Mesendoderm (in vitro differentiated cells): ENCODE measurements around the gene HBEGF.

Experiments
- DNase-seq: peaks from one replicate; pipeline ENCODE4 v3.0.0; 2013
- H2AK5ac ChIP-seq: 2 replicates; pipeline ENCODE4 v1.6.1; 2013; ENCODE audit warnings: low read length, inconsistent platforms
- H2BK120ac ChIP-seq: 2 replicates; pipeline ENCODE4 v1.6.1; 2013; ENCODE audit warnings: low read depth, mild to moderate bottlenecking, low read length, moderate library complexity, mixed read lengths
- H2BK15ac ChIP-seq: replicated peaks from 2 replicates; pipeline ENCODE4 v1.6.1; 2013; ENCODE audit warnings: low read depth, mild to moderate bottlenecking, moderate library complexity
- H2BK5ac ChIP-seq: 2 replicates; pipeline ENCODE4 v1.6.1; 2013; ENCODE audit warnings: low read length, inconsistent platforms
- H3K18ac ChIP-seq: 2 replicates; pipeline ENCODE4 v1.6.1; 2013; ENCODE audit warnings: mild to moderate bottlenecking, low read length, mixed read lengths
- H3K23ac ChIP-seq: one replicate; pipeline ENCODE4 v1.6.1; 2013; ENCODE audit warnings: low read length
- H3K27ac ChIP-seq: 2 replicates; pipeline ENCODE4 v1.5.1; 2013; ENCODE audit warnings: low read depth, mild to moderate bottlenecking, inconsistent platforms, low read length, moderate library complexity
- H3K27me3 ChIP-seq: 2 replicates; pipeline ENCODE4 v1.6.1; 2013; ENCODE audit warnings: low read length, control low read depth, mild to moderate bottlenecking, inconsistent platforms; ENCODE audit not compliant: insufficient read depth, poor library complexity
- H3K36me3 ChIP-seq: 2 replicates; pipeline ENCODE4 v1.6.1; 2013; ENCODE audit warnings: low read length, inconsistent platforms; ENCODE audit not compliant: control insufficient read depth, insufficient read depth
- H3K4ac ChIP-seq: one replicate; pipeline ENCODE4 v1.6.1; 2013; ENCODE audit warnings: low read depth, mild to moderate bottlenecking, low read length, moderate library complexity
- H3K4me1 ChIP-seq: 2 replicates; pipeline ENCODE4 v1.6.1; 2013; ENCODE audit warnings: low read depth, low read length, inconsistent platforms; ENCODE audit not compliant: control insufficient read depth
- H3K4me2 ChIP-seq: 2 replicates; pipeline ENCODE4 v1.6.1; 2013; ENCODE audit warnings: low read length
- H3K4me3 ChIP-seq: 2 replicates; pipeline ENCODE4 v1.5.1; 2013; ENCODE audit warnings: mild to moderate bottlenecking, low read length
- H3K56ac ChIP-seq: one replicate; pipeline ENCODE4 v1.6.1; 2013; ENCODE audit warnings: low read length
- H3K79me1 ChIP-seq: 2 replicates; pipeline ENCODE4 v1.6.1; 2013; ENCODE audit warnings: low read length, inconsistent platforms
- H3K79me2 ChIP-seq: 2 replicates; pipeline ENCODE4 v1.6.1; 2013; ENCODE audit warnings: mild to moderate bottlenecking, low read length; ENCODE audit not compliant: control insufficient read depth, insufficient read depth
- H3K9ac ChIP-seq: 2 replicates; pipeline ENCODE4 v1.6.1; 2013; ENCODE audit warnings: low read length, inconsistent platforms
- H4K5ac ChIP-seq: one replicate; pipeline ENCODE4 v1.6.1; 2013; ENCODE audit warnings: low read length
- H4K8ac ChIP-seq: one replicate; pipeline ENCODE4 v1.6.1; 2013; ENCODE audit warnings: low read depth, mild to moderate bottlenecking, control low read depth, low read length, moderate library complexity
- WGBS: extraction: QIAGEN DNeasy Blood & Tissue Kit; methylation state at CpG from one replicate; pipeline ENCODE4 v1.1.7; 2013; ENCODE audit warnings: low lambda C conversion rate, missing lambda C conversion rate; ENCODE audit not compliant: insufficient coverage; ENCODE audit errors: extremely low coverage; 5-methylcytosine and 5-hydroxymethylcytosine counted together

The HBEGF gene

DNA sequence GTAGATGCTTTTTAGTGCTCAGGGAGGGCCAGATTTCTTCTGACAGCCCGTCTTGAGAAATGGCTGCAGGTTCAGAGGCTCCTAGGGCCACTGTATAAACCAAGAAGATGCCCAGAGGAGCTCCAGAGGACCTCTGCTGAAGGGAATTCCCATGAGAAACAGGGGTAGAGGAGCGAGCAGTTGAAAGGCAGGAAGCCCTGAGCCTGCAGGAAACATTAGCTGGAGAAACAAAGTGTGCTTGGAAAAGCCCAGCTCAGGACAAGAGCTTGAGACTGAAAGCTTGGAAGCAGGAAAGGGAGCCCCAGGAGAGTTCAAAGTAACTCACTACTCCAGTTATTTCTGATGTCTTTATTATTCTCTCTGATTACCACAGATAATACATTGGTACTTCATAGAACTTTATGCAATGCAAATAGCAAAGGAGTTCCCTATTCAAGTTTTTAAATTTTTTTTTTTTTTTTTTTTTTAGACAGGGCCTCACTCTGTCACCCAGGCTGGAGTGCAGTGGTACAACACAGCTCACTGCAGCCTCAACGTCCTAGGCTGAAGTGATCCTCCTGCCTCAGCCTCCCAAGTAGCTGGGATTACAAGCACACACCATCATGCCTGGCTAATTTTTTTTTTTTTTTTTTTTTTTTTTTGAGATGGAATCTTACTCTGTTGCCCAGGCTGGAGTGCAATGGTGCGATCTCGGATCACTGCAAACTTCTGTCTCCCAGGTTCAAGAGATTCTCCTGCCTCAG, 16.5 kb downstream of the HBEGF start:
- no peak overlapping the region for H3K18ac ChIP-seq
- H2AK5ac ChIP-seq, result no peak overlapping the region
- H3K36me3 ChIP-seq, result no peaks in the 10 kb centered on the region
- H3K4me3 ChIP-seq, result no peak overlapping the region
- no peak overlapping the region for H3K9ac ChIP-seq
- no peak overlapping the region for H3K4me2 ChIP-seq
- no peaks in the 10 kb centered on the region for H3K79me2 ChIP-seq
- H4K5ac ChIP-seq, result no peak overlapping the region
- no peaks in the 10 kb centered on the region for H3K79me1 ChIP-seq
- no peak overlapping the region for H3K23ac ChIP-seq
- no peak overlapping the region for H2BK120ac ChIP-seq
- no peak overlapping the region for H3K4ac ChIP-seq
- H3K4me1 ChIP-seq, result peaks cover 2% of the 10 kb centered on the region
- WGBS, result no CpG with 5 or more reads among the region's 5 CpGs
- no peaks in the 10 kb centered on the region for H3K27me3 ChIP-seq
- H2BK5ac ChIP-seq, result no peak overlapping the region
- no peak overlapping the region for H3K56ac ChIP-seq
- no peak overlapping the region for H4K8ac ChIP-seq
- no peak overlapping the region for H3K27ac ChIP-seq
- no peak for DNase-seq
- no peak overlapping the region for H2BK15ac ChIP-seq

DNA sequence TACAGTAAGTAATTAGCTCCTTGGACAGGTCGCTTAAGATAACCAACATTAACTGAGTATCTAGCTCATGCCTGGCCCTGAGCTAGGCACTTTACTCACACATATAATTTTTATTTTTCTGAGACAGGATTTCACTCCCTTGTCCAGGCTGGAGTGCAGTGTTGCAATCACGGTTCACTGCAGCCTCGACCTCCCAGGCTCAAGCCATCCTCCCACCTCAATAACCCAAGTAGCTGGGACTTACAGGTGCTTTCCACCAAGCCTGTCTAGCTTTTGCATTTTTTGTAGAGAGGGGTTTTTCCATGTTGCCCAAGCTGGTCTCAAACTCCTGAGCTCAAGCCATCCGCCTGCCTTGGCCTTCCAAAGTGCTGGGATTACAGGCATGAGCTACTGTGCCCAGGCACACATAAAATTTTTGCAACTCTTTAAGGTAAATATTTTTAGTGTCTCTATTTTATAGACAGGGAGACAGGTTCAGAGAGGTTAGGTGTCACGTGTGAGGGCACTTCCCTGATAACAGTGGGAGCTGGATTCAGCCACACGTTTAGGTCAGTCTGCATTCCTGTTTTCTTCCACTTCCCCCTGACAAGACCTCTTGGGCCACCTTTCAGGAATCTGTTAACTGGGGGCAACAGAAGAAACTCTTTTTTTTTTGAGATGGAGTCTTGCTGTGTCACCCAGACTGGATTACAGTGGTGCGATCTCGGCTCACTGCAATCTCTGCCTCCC, 18.2 kb downstream of the HBEGF start:
- Histone ChIP-seq H3K27ac (no peak overlapping the region), H3K4me3 (no peak overlapping the region), H3K4ac (no peak overlapping the region), H3K79me1 (no peaks in the 10 kb centered on the region), H3K4me1 (peaks cover 9% of the 10 kb centered on the region), H3K56ac (no peak overlapping the region), H3K4me2 (no peak overlapping the region), H3K9ac (no peak overlapping the region), H3K23ac (no peak overlapping the region), H2BK5ac (no peak overlapping the region), H2AK5ac (no peak overlapping the region), H2BK15ac (no peak overlapping the region), H3K27me3 (no peaks in the 10 kb centered on the region), H2BK120ac (no peak overlapping the region), H4K8ac (no peak overlapping the region), H3K79me2 (no peaks in the 10 kb centered on the region), H3K36me3 (no peaks in the 10 kb centered on the region), H4K5ac (no peak overlapping the region), H3K18ac (no peak overlapping the region)
- peak; percentile 52 for DNase-seq
- no CpG with 5 or more reads among the region's 8 CpGs for WGBS

DNA sequence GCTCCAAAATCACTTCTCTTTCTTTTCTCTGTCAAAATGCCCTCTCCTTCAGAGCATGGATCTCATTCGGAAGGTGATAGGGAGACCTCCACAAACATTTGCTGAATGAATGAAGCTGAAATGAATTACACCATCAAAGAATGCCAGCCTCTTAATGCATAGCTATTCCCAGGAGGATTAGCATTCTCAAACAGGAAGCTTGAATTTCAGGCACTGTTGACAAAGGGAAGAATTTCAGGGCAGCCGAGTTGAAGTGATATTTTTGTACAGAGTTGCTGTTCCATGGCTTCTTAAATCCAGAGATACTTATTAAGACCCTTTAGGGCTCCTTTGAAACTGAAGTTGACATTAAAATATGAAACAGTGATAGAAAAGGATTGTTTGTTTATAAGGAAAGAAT, 18.8 kb downstream of the HBEGF start:
- Histone ChIP-seq H3K4me1 (peaks cover 12% of the 10 kb centered on the region), H3K79me1 (no peaks in the 10 kb centered on the region), H4K5ac (no peak overlapping the region), H4K8ac (no peak overlapping the region), H3K27me3 (no peaks in the 10 kb centered on the region), H3K4ac (no peak overlapping the region), H3K18ac (no peak overlapping the region), H3K36me3 (no peaks in the 10 kb centered on the region), H3K4me3 (no peak overlapping the region), H3K79me2 (no peaks in the 10 kb centered on the region), H3K27ac (no peak overlapping the region), H3K23ac (no peak overlapping the region), H2AK5ac (no peak overlapping the region), H3K56ac (no peak overlapping the region), H3K4me2 (no peak overlapping the region), H3K9ac (no peak overlapping the region), H2BK15ac (no peak overlapping the region), H2BK120ac (no peak overlapping the region), H2BK5ac (no peak overlapping the region)
- no CpG with 5 or more reads among the region's 2 CpGs for WGBS
- DNase-seq, result peak; percentile 71

DNA sequence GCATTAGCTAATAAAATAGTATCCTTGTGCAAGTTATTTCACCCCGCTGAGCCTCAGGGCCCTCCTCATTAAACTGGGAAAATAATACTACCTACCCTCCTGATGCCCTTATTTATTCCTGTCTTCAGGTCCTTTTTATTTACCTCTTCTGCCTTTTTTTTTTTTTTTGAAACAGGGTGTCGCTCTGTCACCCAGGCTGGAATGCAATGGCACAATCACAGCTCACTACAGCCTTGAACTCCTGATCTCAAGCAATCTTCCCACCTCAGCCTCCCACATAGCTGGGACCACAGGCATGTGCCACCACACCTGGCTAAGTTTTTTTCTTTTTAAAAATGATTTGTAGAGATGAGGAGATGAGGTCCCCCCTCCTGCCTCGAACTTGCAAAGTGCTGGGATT, 20.9 kb downstream of the HBEGF start:
- H3K9ac ChIP-seq, result no peak overlapping the region
- no peak overlapping the region for H3K18ac ChIP-seq
- H3K4me1 ChIP-seq, result peaks cover 12% of the 10 kb centered on the region
- H2BK120ac ChIP-seq, result no peak overlapping the region
- H3K27me3 ChIP-seq, result no peaks in the 10 kb centered on the region
- no peak overlapping the region for H2AK5ac ChIP-seq
- no peak overlapping the region for H3K4ac ChIP-seq
- H3K36me3 ChIP-seq, result no peaks in the 10 kb centered on the region
- no peak overlapping the region for H2BK5ac ChIP-seq
- H3K56ac ChIP-seq, result no peak overlapping the region
- H3K79me1 ChIP-seq, result no peaks in the 10 kb centered on the region
- H3K4me2 ChIP-seq, result no peak overlapping the region
- H3K79me2 ChIP-seq, result no peaks in the 10 kb centered on the region
- no peak for DNase-seq
- H2BK15ac ChIP-seq, result no peak overlapping the region
- H4K5ac ChIP-seq, result no peak overlapping the region
- no peak overlapping the region for H3K23ac ChIP-seq
- H3K4me3 ChIP-seq, result no peak overlapping the region
- H3K27ac ChIP-seq, result no peak overlapping the region
- no CpG with 5 or more reads among the region's 3 CpGs for WGBS
- no peak overlapping the region for H4K8ac ChIP-seq

DNA sequence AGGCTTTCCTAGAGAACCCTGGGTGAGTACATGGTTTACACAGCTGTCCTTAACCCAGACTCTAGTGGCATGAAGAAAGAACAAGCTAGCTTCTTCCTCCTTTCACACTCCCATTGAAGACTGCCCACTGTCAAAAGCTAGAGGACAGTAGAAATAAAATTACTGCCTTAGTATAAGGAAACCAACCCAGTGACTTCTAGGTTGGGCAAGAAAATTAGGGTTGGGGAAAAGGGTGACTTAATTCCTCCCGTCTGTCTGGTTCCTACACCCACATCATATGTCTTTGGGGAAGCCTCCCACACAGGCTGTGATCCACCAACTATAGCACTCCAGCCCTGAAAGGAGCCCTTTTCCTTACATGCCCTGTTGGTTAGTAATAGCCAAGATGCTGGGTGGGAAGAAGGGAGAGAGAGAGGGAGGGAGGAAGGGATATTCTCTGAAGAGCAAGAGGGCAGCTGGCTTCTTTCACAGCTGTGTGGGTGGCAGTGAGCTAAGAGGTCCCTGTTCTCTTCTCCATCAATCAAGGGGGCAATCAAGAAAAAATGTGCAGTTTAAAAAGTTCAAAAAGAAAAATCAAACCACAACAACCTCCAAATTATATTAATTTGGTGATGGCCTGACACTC, 21.7 kb downstream of the HBEGF start:
- H3K18ac ChIP-seq, result no peak overlapping the region
- no peak overlapping the region for H2BK15ac ChIP-seq
- H3K36me3 ChIP-seq, result no peaks in the 10 kb centered on the region
- H3K4ac ChIP-seq, result no peak overlapping the region
- H3K4me1 ChIP-seq, result peaks cover 12% of the 10 kb centered on the region
- no CpG with 5 or more reads among the region's 1 CpG for WGBS
- no peak overlapping the region for H3K56ac ChIP-seq
- no peak overlapping the region for H4K8ac ChIP-seq
- H2BK120ac ChIP-seq, result no peak overlapping the region
- no peaks in the 10 kb centered on the region for H3K79me1 ChIP-seq
- no peak overlapping the region for H2BK5ac ChIP-seq
- no peaks in the 10 kb centered on the region for H3K27me3 ChIP-seq
- no peak overlapping the region for H4K5ac ChIP-seq
- no peak overlapping the region for H3K4me3 ChIP-seq
- no peak overlapping the region for H3K27ac ChIP-seq
- DNase-seq, result no peak
- no peak overlapping the region for H3K9ac ChIP-seq
- H3K4me2 ChIP-seq, result no peak overlapping the region
- no peaks in the 10 kb centered on the region for H3K79me2 ChIP-seq
- H2AK5ac ChIP-seq, result no peak overlapping the region
- no peak overlapping the region for H3K23ac ChIP-seq
